PC-3 (cell line): ENCODE measurements around the gene CMTM4.

Experiments used
- EZH2 ChIP-seq: fragments of 300-600 bp; sonication (generic); IDR thresholded peaks from one replicate; pipeline ENCODE4 v1.6.1; 2017; ENCODE audit warnings: antibody characterized with exemption, mild to moderate bottlenecking, low read length; ENCODE audit not compliant: unreplicated experiment
- TF ChIP-seq, protein P1 (sequence below): fragments of 300-600 bp; sonication (generic); conservative IDR thresholded peaks from 2 replicates; pipeline ENCODE4 v1.5.1; 2017; ENCODE audit warnings: antibody characterized with exemption, low read depth, mild to moderate bottlenecking, low read length

DNA sequence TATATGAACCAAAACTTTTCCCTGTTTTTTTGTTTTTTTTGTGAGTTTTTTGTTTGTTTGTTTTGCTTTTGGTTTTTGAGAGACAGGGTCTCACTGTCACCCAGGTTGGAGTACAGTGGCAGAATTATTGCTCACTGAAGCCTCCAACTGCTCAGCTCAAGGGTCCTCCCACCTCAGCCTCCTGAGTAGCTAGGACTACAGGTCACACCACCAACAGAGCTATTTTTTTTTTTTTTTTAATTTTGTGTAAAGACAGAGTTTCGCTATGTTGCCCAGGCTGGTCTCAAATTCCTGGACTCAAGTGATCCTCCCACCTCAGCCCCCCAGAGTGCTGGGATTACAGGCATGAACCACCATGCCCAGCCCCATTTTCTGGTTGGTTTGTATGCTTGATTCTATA, 28.6 kb downstream of the CMTM4 start:
- TF ChIP-seq, protein P1, sequence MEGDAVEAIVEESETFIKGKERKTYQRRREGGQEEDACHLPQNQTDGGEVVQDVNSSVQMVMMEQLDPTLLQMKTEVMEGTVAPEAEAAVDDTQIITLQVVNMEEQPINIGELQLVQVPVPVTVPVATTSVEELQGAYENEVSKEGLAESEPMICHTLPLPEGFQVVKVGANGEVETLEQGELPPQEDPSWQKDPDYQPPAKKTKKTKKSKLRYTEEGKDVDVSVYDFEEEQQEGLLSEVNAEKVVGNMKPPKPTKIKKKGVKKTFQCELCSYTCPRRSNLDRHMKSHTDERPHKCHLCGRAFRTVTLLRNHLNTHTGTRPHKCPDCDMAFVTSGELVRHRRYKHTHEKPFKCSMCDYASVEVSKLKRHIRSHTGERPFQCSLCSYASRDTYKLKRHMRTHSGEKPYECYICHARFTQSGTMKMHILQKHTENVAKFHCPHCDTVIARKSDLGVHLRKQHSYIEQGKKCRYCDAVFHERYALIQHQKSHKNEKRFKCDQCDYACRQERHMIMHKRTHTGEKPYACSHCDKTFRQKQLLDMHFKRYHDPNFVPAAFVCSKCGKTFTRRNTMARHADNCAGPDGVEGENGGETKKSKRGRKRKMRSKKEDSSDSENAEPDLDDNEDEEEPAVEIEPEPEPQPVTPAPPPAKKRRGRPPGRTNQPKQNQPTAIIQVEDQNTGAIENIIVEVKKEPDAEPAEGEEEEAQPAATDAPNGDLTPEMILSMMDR, result no peak
- TF ChIP-seq EZH2, result no peak
